Measurements from ENCODE around the gene C2CD5. TPM values are rescaled to one million over a fixed set of nuclear protein-coding genes. Genes with fewer than 3 reads are reported as not detected.
"Not testable (repeated sequence)": the region's sequence is repeated elsewhere in the genome, so short reads cannot be mapped to it uniquely, and the experiment has no call there.

The C2CD5 gene
- 23.5 and 28.9 TPM in 2 replicates for total RNA-seq (2014; rRNA removed; shearing (Covaris generic))

GRCh38 chr12:22544038-22544979, at the start of gene C2CD5:
Gene C2CD5 (minus strand): TSS chr12:22544542. CDS start chr12:22544150, 392 bp downstream.
- Histone ChIP-seq H3K4me1 (no peaks in the 10 kb centered on the region), H3K4me3 (peak within 1 kb of the TSS; percentile 83), H3K27me3 (no peaks in the 10 kb centered on the region), H3K36me3 (no peaks in the 10 kb centered on the region), H3K27ac (peak within 1 kb of the TSS; percentile 90), H3K9me3 (replicated peaks) (no peaks in the 10 kb centered on the region)
- peak; percentile 98 for DNase-seq

- Histone ChIP-seq H3K4me3 (no peak overlapping the region), H3K4me1 (no peaks in the 10 kb centered on the region), H3K27ac (no peak overlapping the region), H3K9me3 (replicated peaks) (no peaks in the 10 kb centered on the region), H3K27me3 (no peaks in the 10 kb centered on the region), H3K36me3 (no peaks in the 10 kb centered on the region)
- no peak for DNase-seq
Measured at GRCh38 chr12:22593864-22594263, 49.5 kb upstream of the C2CD5 start.

GRCh38 chr12:22588817-22589216, 44.5 kb upstream of the C2CD5 start:
- Histone ChIP-seq H3K27me3 (no peaks in the 10 kb centered on the region), H3K4me1 (no peaks in the 10 kb centered on the region), H3K9me3 (replicated peaks) (no peaks in the 10 kb centered on the region), H3K27ac (no peak overlapping the region), H3K36me3 (no peaks in the 10 kb centered on the region), H3K4me3 (no peak overlapping the region)
- DNase-seq: no peak

GRCh38 chr12:22578328-22578727, 34.0 kb upstream of the C2CD5 start:
- H3K27ac ChIP-seq: no peak overlapping the region
- no peaks in the 10 kb centered on the region for H3K36me3 ChIP-seq
- H3K27me3 ChIP-seq: no peaks in the 10 kb centered on the region
- H3K4me3 ChIP-seq: no peak overlapping the region
- H3K9me3 ChIP-seq (replicated peaks): no peaks in the 10 kb centered on the region
- no peak for DNase-seq
- H3K4me1 ChIP-seq: no peaks in the 10 kb centered on the region

- no peak for DNase-seq
- no peaks in the 10 kb centered on the region for H3K9me3 ChIP-seq (replicated peaks)
- no peak overlapping the region for H3K4me3 ChIP-seq
- no peaks in the 10 kb centered on the region for H3K36me3 ChIP-seq
- H3K27me3 ChIP-seq: no peaks in the 10 kb centered on the region
- no peaks in the 10 kb centered on the region for H3K4me1 ChIP-seq
- H3K27ac ChIP-seq: no peak overlapping the region
Measured at GRCh38 chr12:22577667-22578066, 33.3 kb upstream of the C2CD5 start.

GRCh38 chr12:22576473-22576872, 32.1 kb upstream of the C2CD5 start:
- DNase-seq: no peak

GRCh38 chr12:22576065-22576464, 31.7 kb upstream of the C2CD5 start:
- H3K9me3 ChIP-seq (replicated peaks): no peaks in the 10 kb centered on the region
- DNase-seq: no peak

More at GRCh38 chr12:22576473-22576872, 32.1 kb upstream of the C2CD5 start:
- H3K4me1 ChIP-seq: no peaks in the 10 kb centered on the region
- no peak overlapping the region for H3K4me3 ChIP-seq
- no peaks in the 10 kb centered on the region for H3K36me3 ChIP-seq
- no peaks in the 10 kb centered on the region for H3K9me3 ChIP-seq (replicated peaks)
- no peak overlapping the region for H3K27ac ChIP-seq
- no peaks in the 10 kb centered on the region for H3K27me3 ChIP-seq

GRCh38 chr12:22574921-22575320, 30.6 kb upstream of the C2CD5 start:
- Histone ChIP-seq H3K27me3 (no peaks in the 10 kb centered on the region), H3K4me3 (no peak overlapping the region), H3K36me3 (no peaks in the 10 kb centered on the region), H3K4me1 (no peaks in the 10 kb centered on the region), H3K27ac (no peak overlapping the region), H3K9me3 (replicated peaks) (no peaks in the 10 kb centered on the region)
- DNase-seq: no peak

More at GRCh38 chr12:22576065-22576464, 31.7 kb upstream of the C2CD5 start:
- no peaks in the 10 kb centered on the region for H3K27me3 ChIP-seq
- no peak overlapping the region for H3K27ac ChIP-seq
- no peak overlapping the region for H3K4me3 ChIP-seq
- no peaks in the 10 kb centered on the region for H3K4me1 ChIP-seq
- H3K36me3 ChIP-seq: no peaks in the 10 kb centered on the region

GRCh38 chr12:22573181-22573580, 28.8 kb upstream of the C2CD5 start:
- Histone ChIP-seq H3K27ac (no peak overlapping the region), H3K36me3 (no peaks in the 10 kb centered on the region), H3K27me3 (no peaks in the 10 kb centered on the region), H3K4me1 (no peaks in the 10 kb centered on the region), H3K4me3 (no peak overlapping the region), H3K9me3 (replicated peaks) (no peaks in the 10 kb centered on the region)
- peak in 1 of 2 experiments; percentile 9 for DNase-seq

- H3K4me1 ChIP-seq: no peaks in the 10 kb centered on the region
- no peaks in the 10 kb centered on the region for H3K36me3 ChIP-seq
- no peaks in the 10 kb centered on the region for H3K9me3 ChIP-seq (replicated peaks)
- DNase-seq: no peak
- H3K27ac ChIP-seq: no peak overlapping the region
- H3K4me3 ChIP-seq: no peak overlapping the region
- no peaks in the 10 kb centered on the region for H3K27me3 ChIP-seq
Measured at GRCh38 chr12:22569253-22569652, 24.9 kb upstream of the C2CD5 start.

GRCh38 chr12:22562036-22563028, 18.0 kb upstream of the C2CD5 start:
- Histone ChIP-seq H3K36me3 (no peaks in the 10 kb centered on the region), H3K27ac (no peak overlapping the region), H3K27me3 (no peaks in the 10 kb centered on the region), H3K4me3 (no peak overlapping the region), H3K4me1 (no peaks in the 10 kb centered on the region), H3K9me3 (replicated peaks) (no peaks in the 10 kb centered on the region)
- no peak for DNase-seq

GRCh38 chr12:22554750-22555149, 10.4 kb upstream of the C2CD5 start:
- H3K27ac ChIP-seq, H3K4me1 ChIP-seq, H3K27me3 ChIP-seq, H3K4me3 ChIP-seq, DNase-seq, H3K36me3 ChIP-seq: not testable (repeated sequence)
- 0 out of 2 replicates have a peak, but pooled peaks cover 11% of the 10 kb centered on the region for H3K9me3 ChIP-seq (replicated peaks)

GRCh38 chr12:22551624-22552023, 7.3 kb upstream of the C2CD5 start:
- 0 out of 2 replicates have a peak, but pooled peaks cover 11% of the 10 kb centered on the region for H3K9me3 ChIP-seq (replicated peaks)
- H3K27me3 ChIP-seq: no peaks in the 10 kb centered on the region
- H3K36me3 ChIP-seq: no peaks in the 10 kb centered on the region
- no peaks in the 10 kb centered on the region for H3K4me1 ChIP-seq
- H3K27ac ChIP-seq: no peak overlapping the region
- H3K4me3 ChIP-seq: no peak overlapping the region
- DNase-seq: no peak

GRCh38 chr12:22545255-22545654, 913 bp upstream of the C2CD5 start:
- Histone ChIP-seq H3K4me1 (no peaks in the 10 kb centered on the region), H3K9me3 (replicated peaks) (no peaks in the 10 kb centered on the region), H3K36me3 (no peaks in the 10 kb centered on the region), H3K27ac (no peak overlapping the region), H3K4me3 (peak overlapping the region; percentile 83; the same call in 1 of the 2 replicates), H3K27me3 (no peaks in the 10 kb centered on the region)
- DNase-seq: no peak

Data from SJCRH30 (cell line).